ENCODE measurements around the gene PWWP2B.
A peak's percentile ranks its signal among the peaks of the same experiment; 100 is the strongest.
"Not testable (repeated sequence)": the region's sequence is repeated elsewhere in the genome, so short reads cannot be mapped to it uniquely, and the experiment has no call there.

The PWWP2B gene

GRCh38 chr10:132436096-132436495 is 39.1 kb downstream of the PWWP2B start:
- not testable (repeated sequence) for DNase-seq

- DNase-seq, result no peak
Observed at GRCh38 chr10:132436861-132437410, 39.9 kb downstream of the PWWP2B start.

- DNase-seq, result no peak
Observed at GRCh38 chr10:132437541-132437950, 40.5 kb downstream of the PWWP2B start.

DNA sequence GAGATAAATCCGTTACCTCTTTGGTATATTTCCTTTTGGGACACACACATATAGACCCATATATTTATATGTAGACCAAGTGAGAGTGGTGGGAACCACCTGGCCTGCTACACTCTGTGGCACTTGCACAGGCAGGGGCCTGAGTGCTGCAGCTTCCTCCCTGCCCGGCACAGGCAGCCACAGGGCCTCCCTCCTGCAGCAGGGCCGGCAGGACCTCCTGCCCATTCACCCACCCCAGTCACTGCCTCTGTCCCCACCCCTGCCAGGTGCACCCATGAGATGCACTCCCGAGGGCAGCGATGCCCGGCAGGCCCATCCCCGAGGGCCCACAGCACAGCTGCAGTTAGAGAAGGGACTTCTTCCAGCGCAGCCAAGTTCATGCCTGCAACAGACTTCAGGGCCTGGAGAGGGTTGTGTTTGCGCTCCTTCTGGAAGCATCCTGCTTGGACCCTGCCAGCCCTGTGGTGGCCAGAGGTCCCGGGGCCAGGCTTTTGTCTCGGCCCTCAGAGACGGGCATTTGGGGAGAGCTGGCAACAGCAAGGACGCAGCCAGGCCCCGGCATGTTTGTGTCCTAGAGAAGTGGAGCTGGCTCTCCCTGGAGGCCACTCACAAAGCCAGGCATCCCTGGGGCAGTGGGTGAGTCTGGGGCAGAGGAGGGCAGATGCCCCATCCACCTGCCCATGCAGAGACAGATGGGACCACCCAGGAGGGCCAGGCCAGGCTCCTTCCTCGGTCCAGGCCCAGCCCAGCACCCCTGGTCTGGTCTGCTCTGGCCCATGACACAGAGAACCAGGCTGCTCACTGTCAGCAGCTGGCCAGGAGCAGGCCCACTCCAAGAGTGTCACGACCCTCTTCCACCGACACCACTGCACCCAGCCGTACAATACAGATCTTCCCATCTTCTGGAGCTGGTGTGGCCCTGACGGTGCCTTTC is 41.4 kb downstream of the PWWP2B start:
- peak in 1 of 2 donors; percentile 38 for DNase-seq

DNA sequence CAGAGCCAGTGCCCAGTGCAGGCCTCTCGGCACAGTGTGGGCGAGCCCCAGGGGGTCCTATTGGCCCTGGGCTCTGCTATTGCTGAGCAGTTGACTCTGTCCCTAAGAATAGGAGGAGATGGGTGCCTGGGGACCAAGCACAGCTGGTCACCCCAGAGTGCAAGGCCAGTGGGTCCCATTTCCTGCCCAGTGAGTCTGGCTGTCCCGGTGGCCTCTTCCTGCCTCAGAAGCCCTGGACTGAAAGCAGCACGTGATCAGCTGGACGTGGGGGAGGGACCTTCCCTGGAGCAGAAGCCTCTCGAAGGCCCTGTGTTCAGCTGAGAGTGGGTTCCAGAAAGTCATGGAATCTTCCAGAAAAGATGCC is 42.0 kb downstream of the PWWP2B start:
- DNase-seq, result no peak

GRCh38 chr10:132439424-132440163 is 42.6 kb downstream of the PWWP2B start:
- DNase-seq, result no peak

DNA sequence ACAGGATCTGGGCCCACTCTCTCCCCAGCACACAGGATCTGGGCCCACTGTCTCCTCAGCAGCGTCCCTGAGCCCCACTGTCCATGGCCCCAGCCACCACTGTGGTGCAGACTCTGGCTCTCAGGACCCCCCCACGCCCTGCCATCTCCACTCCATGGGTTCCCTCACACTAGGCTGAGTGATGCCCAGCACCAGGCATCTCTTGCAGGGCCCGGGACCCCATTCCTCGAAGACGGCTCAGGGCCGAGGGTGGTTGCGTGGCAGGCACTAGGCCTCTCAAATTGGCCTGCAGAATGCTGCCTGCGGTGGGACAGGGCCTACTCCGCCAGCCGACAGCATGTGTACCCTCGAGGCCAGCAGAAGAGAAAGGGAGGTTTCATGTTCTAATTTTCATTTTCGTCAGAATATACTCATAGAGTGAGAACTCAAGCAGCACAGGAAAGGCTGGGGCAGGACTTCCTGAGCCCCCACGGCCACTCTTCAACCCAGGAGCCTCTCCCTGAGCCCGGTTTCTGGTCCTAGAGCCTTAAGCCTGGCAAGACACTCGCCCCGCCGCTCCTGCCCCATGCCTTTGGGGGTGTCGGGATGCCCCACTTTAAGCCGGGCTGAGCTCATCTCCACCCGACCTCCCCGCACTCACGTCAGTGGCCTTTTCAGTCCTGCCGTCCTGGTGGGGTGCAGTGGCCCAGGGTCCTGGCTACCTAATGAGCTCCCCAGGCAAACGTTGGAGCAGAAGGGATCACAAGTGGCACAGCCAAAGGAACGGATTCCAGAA is 44.0 kb downstream of the PWWP2B start:
- no peak for DNase-seq

DNA sequence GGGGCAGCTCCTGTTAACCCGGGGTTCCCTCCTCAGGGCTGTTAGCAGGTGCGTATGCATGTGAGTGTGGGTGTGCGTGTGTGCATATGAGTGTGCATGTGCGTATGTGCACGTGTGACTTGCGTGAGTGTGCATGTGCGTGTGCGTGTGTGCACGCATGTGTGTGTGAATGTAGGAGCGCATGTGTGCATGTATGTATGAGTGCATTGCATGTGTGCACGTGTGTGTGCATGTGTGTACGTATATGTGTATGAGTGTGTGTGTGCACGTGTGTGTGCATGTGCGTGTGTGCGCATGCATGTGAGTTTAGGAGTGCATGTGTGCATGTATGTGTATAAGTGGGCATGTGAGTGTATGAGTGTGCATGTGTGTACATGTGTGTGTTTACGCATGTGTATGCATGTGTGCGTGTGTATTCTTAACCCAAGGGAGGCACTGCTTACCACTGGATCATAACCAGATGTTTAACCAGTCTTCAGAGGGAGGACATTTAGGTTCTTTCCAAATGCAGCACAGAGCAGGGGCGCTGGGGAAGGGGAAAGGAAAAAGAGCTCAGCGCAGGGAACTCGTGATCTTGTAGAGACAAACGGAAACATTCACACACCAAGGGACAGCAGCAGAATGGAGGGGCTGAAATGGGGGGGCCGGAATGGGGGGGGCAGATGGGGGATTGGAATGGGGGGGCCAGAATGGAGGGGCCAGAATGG is 45.0 kb downstream of the PWWP2B start:
- no peak for DNase-seq

- DNase-seq, result no peak
Observed at GRCh38 chr10:132442636-132443035, 45.6 kb downstream of the PWWP2B start.

GRCh38 chr10:132443605-132443982 is 46.6 kb downstream of the PWWP2B start:
- DNase-seq, result no peak

DNA sequence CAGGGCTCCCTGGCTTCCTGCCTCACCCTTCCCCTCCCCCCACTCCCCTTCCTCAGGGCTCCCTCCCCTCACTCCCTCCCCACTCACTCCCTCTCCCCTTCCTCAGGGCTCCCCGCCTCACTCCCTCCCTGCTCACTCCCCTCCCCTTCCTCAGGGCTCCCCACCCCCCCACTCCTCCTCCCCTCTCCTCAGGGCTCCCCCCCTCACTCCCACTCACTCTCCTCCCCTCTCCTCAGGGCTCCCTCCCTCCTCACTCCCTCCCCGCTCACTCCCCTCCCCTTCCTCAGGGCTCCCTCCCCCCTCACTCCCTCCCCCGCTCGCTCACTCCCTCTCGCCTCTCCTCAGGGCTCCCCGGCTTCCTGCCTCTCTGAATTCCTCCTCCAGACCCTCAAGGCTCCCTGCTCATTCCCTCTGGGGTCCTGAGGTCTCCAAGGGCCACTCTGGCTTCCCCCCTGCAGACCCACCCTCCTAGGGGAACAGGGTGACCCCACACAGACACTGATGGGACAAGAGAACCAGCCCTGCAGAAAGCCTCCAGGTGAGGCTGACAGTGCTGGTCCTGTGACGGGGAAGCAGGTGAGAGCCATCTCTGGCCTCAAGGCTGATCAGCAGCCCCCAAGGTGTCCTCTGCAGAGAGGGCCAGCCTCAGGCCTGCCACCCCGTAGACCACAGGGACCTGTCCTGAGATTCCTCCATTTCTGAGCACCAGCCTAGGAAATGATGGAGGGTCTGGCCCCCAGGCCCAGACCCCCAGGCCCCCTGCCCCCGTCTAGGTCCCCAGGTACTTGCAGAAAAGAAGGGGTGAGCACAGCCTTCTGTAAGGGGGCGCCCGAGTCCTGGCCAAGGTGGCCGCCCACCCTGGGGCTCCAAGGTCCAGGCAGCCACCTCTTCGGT is 47.2 kb downstream of the PWWP2B start:
- DNase-seq, result no peak

DNA sequence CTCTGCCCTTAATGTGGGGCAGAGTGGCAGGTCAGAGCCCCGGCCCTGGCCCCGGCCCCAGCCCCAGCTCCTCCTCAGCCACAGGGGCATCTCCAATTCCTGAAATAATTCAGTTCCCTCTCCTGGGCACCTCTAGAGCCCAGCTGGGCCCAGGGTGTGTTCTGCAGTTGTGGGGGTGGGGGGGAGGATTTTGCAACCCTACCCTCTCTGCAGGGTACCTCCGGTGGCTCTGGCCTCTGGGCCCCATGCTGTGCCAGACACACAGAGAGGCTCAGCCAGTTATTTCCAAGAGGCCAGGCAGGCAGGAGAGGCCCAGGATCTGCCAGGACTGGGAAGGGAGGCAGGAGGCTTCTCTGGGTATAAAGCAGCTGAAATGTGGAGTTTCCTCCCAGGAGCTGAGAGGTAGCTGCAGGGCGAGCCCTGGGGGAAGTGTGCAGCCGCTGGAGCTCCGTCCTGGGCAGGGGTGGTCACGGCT is 47.9 kb downstream of the PWWP2B start:
- no peak for DNase-seq

GRCh38 chr10:132445516-132446194 is 48.7 kb downstream of the PWWP2B start:
- no peak for DNase-seq

DNA sequence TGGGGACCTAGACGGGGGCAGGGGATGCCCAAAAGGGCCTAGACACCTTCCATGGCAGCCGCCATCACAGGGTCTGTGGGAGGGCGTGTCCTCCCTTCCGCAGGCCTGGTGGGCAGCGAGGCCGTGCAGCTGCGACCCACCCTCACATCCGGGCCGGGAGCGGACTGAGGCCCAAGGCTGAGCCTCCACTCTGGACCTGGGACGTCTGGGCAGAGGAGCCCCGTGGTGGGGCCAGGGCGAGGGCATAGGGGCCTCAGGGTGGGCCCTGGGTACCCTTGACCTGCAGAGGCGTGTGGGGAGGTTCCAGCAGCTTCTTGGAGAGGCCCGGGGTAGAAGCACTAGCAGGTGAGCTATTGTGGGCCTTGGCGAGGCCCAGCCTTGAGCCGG is 49.2 kb downstream of the PWWP2B start:
- no peak for DNase-seq

- DNase-seq, result no peak
Observed at GRCh38 chr10:132446661-132447445, 49.9 kb downstream of the PWWP2B start.

GRCh38 chr10:132447446-132448247 is 50.6 kb downstream of the PWWP2B start:
- no peak for DNase-seq

- DNase-seq, result no peak
Observed at GRCh38 chr10:132448248-132448731, 51.3 kb downstream of the PWWP2B start.

DNA sequence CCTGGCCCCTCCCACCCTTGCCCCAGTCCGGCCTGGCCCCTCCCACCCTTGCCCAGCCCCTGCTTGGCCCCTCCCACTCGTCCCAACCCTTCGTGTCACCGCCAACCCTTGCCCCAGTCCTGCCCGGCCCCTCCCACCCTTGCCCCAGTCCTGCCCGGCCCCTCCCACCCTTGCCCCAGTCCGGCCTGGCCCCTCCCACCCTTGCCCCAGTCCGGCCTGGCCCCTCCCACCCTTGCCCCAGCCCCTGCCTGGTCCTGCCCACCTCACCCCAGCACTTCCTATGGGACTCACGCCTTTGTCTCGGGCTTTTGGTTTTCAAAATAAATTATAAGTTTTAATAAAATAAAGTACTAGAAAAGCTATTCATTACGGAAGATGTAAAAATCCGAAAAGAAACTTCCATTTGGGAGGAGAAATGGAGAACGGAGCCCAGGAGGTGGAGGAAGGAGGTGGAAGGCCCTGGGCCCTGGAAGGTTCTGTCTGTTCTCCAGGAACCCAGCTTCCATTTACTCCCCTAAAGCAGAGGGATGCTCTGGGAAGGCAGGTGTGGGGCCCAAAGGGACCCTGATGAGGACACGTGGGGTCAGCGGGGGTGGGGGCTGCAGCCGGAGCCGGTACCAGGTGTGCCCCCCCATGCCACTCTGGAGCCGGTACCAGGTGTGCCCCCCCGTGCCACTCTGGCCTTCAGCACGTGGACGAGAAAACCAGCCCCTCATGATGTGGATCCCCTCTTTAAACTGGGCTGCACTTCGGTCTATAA is 52.2 kb downstream of the PWWP2B start:
- no peak for DNase-seq

Measured in hippocampal formation (tissue), 2 donors.